Measurements from ENCODE around the gene PALLD.

DNA sequence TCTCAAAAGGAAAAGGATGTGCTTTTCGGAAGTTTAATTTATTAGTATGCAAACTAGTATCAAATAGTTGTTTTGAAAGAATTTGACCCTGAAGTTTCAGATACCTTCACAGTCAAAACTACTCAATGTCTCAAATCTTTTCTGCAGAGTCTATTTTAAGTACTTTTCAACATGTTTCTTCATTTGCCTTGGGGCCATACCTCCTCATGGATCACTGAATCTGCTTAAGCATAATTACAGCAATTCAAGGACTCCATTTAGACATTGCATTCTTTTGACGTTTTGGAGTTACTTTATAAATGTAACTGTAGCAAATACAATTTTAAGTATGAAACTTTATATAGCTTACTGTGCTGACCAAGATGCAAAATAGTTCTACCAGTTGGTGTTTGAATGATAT is 25.5 kb downstream of the PALLD start:
- TF ChIP-seq, protein P1, sequence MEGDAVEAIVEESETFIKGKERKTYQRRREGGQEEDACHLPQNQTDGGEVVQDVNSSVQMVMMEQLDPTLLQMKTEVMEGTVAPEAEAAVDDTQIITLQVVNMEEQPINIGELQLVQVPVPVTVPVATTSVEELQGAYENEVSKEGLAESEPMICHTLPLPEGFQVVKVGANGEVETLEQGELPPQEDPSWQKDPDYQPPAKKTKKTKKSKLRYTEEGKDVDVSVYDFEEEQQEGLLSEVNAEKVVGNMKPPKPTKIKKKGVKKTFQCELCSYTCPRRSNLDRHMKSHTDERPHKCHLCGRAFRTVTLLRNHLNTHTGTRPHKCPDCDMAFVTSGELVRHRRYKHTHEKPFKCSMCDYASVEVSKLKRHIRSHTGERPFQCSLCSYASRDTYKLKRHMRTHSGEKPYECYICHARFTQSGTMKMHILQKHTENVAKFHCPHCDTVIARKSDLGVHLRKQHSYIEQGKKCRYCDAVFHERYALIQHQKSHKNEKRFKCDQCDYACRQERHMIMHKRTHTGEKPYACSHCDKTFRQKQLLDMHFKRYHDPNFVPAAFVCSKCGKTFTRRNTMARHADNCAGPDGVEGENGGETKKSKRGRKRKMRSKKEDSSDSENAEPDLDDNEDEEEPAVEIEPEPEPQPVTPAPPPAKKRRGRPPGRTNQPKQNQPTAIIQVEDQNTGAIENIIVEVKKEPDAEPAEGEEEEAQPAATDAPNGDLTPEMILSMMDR (IDR thresholded peaks at IDR 0.05) = no peak
- no peak for TF ChIP-seq POLR2A (IDR thresholded peaks at IDR 0.05)

Data from testis (tissue), 2 donors.